Liver (tissue), 9 donors: ENCODE measurements around the gene TYW5. TPM values are rescaled to one million over a fixed set of nuclear protein-coding genes. Genes with fewer than 3 reads are reported as not detected.

Source experiments
- DNase-seq: peaks from one replicate; pipeline ENCODE4 v3.0.0-alpha.2; 2017; ENCODE audit warnings: low spot score
- H3K27ac ChIP-seq, 2 donors: one replicate each; pipeline ENCODE4 v1.7.0; 2013; ENCODE audit warnings: inconsistent platforms in 2 of 2, low read length in 2 of 2, control low read depth in 1 of 2, low read depth in 1 of 2, mild to moderate bottlenecking in 1 of 2
- H3K27me3 ChIP-seq, 4 donors: one replicate each; pipeline versions ENCODE4 v1.6.1 to v1.7.0; 2013; ENCODE audit warnings: low read length in 3 of 4, inconsistent platforms in 1 of 4, mild to moderate bottlenecking in 1 of 4, moderate library complexity in 1 of 4; ENCODE audit not compliant: control insufficient read depth in 4 of 4, insufficient read depth in 4 of 4
- H3K36me3 ChIP-seq, 4 donors: one replicate each; pipeline versions ENCODE4 v1.6.1 to v1.7.0; 2013; ENCODE audit warnings: low read length in 3 of 4, mild to moderate bottlenecking in 3 of 4, low read depth in 1 of 4, moderate library complexity in 1 of 4; ENCODE audit not compliant: control insufficient read depth in 4 of 4, insufficient read depth in 3 of 4
- H3K4me1 ChIP-seq, 4 donors: one replicate each; pipeline versions ENCODE4 v1.6.1 to v1.7.0; 2013; ENCODE audit warnings: low read length in 3 of 4, mild to moderate bottlenecking in 3 of 4, moderate library complexity in 1 of 4; ENCODE audit not compliant: control insufficient read depth in 4 of 4, insufficient read depth in 4 of 4
- H3K4me3 ChIP-seq, 3 donors: one replicate each; pipeline versions ENCODE4 v1.6.1 to v1.7.0; 2013; ENCODE audit warnings: low read length in 3 of 3, control low read depth in 1 of 3, low read depth in 1 of 3, mild to moderate bottlenecking in 1 of 3
- H3K9ac ChIP-seq, 2 donors: one replicate each; pipeline ENCODE4 v1.7.0; 2013; ENCODE audit warnings: low read length in 2 of 2, mild to moderate bottlenecking in 2 of 2, moderate library complexity in 2 of 2, control low read depth in 1 of 2, low read depth in 1 of 2
- H3K9me3 ChIP-seq, 4 donors: one replicate each; pipeline versions ENCODE4 v1.6.1 to v1.7.0; 2013; ENCODE audit warnings: low read length in 3 of 4; ENCODE audit not compliant: control insufficient read depth in 4 of 4
- EGR1 ChIP-seq, 2 donors: IDR thresholded peaks; 2 replicates each; pipeline ENCODE4 v1.6.1; 2016 to 2018; ENCODE audit warnings: antibody characterized with exemption in 2 of 2, low read depth in 2 of 2
- FOXA1 ChIP-seq: IDR thresholded peaks from 2 replicates; pipeline ENCODE4 v1.6.1; 2016; ENCODE audit warnings: antibody characterized with exemption
- FOXA2 ChIP-seq: IDR thresholded peaks from 2 replicates; pipeline ENCODE4 v1.6.1; 2016; ENCODE audit warnings: antibody characterized with exemption
- GABPA ChIP-seq, 2 donors: IDR thresholded peaks in 1 of 2; conservative IDR thresholded peaks in 1 of 2; 2 replicates each; pipeline ENCODE4 v1.6.1; 2016; ENCODE audit warnings: antibody characterized with exemption in 2 of 2, mild to moderate bottlenecking in 1 of 2, moderate library complexity in 1 of 2
- HNF4A ChIP-seq, 2 donors: conservative IDR thresholded peaks; 2 replicates each; pipeline ENCODE4 v1.6.1; 2016; ENCODE audit warnings: antibody characterized with exemption in 2 of 2, mild to moderate bottlenecking in 2 of 2
- HNF4G ChIP-seq: IDR thresholded peaks from 2 replicates; pipeline ENCODE4 v1.6.1; 2016; ENCODE audit warnings: antibody characterized with exemption
- JUND ChIP-seq, 2 donors: IDR thresholded peaks; 2 replicates each; pipeline ENCODE4 v1.6.1; 2016; ENCODE audit warnings: antibody characterized with exemption in 2 of 2
- MAX ChIP-seq: IDR thresholded peaks from 2 replicates; pipeline ENCODE4 v1.6.1; 2016; ENCODE audit warnings: antibody characterized with exemption
- NR2F2 ChIP-seq: IDR thresholded peaks from 2 replicates; pipeline ENCODE4 v1.6.1; 2016; ENCODE audit warnings: antibody characterized with exemption
- RAD21 ChIP-seq, 2 donors: IDR thresholded peaks; 2 replicates each; pipeline ENCODE4 v1.6.1; 2016; ENCODE audit warnings: antibody characterized with exemption in 2 of 2, mild to moderate bottlenecking in 2 of 2
- REST ChIP-seq: IDR thresholded peaks from 2 replicates; pipeline ENCODE4 v1.6.1; 2016; ENCODE audit warnings: antibody characterized with exemption, mild to moderate bottlenecking
- RXRA ChIP-seq, 2 donors: IDR thresholded peaks; 2 replicates each; pipeline ENCODE4 v1.6.1; 2017 to 2018; ENCODE audit warnings: antibody characterized with exemption in 2 of 2, mild to moderate bottlenecking in 1 of 2
- SP1 ChIP-seq: IDR thresholded peaks from 2 replicates; pipeline ENCODE4 v1.6.1; 2018; ENCODE audit warnings: antibody characterized with exemption, mild to moderate bottlenecking
- TAF1 ChIP-seq: conservative IDR thresholded peaks from 2 replicates; pipeline ENCODE4 v1.6.1; 2016; ENCODE audit warnings: antibody characterized with exemption, mild to moderate bottlenecking
- YY1 ChIP-seq: IDR thresholded peaks from 2 replicates; pipeline ENCODE4 v1.6.1; 2016; ENCODE audit warnings: antibody characterized with exemption, mild to moderate bottlenecking
- WGBS: extraction: QIAGEN DNeasy Blood & Tissue Kit; methylation state at CpG from one replicate; pipeline ENCODE4 v1.1.7; 2013; 5-methylcytosine and 5-hydroxymethylcytosine counted together
- polyA plus RNA-seq, 2 donors: library from polyadenylated mRNA; stranded (reverse) in 1 of 2; unstranded in 1 of 2; fragments of 200-250 nt in 1 of 2; fragments of >200 nt in 1 of 2; fragmentation: Nextera tagmentation in 1 of 2; extraction: Ambion mirVana in 1 of 2; gene quantifications; one replicate each; pipeline versions ENCODE4 v1.2.1 to v1.2.3, GENCODE V29; 2013 to 2015
- total RNA-seq, 2 donors: library from RNA; depleted of rRNA; stranded (reverse); fragments of >200 nt; gene quantifications; one replicate each; pipeline ENCODE4 v1.2.3, GENCODE V29; 2014
- TF ChIP-seq, protein P1 (sequence below): fragments of 150-350 bp; IDR thresholded peaks from 2 replicates; pipeline ENCODE4 v1.5.1; 2017; ENCODE audit warnings: improper control_type of control experiment, low read depth, low read length; ENCODE audit not compliant: missing input control
- TF ChIP-seq, protein P2 (sequence below): IDR thresholded peaks from 2 replicates; pipeline ENCODE4 v1.6.1; 2016; ENCODE audit warnings: antibody characterized with exemption
- TF ChIP-seq, protein P3 (sequence below): IDR thresholded peaks from 2 replicates; pipeline ENCODE4 v1.6.1; 2016; ENCODE audit warnings: antibody characterized with exemption
- donor health status: healthy.
- donor health status: healthy.
- donor health status: healthy.
- donor health status: healthy.
- donor health status: healthy.

The TYW5 gene
- total and polyA plus RNA-seq, 4 donors, result 2.0 to 6.8 (median 4.9) TPM

GRCh38 chr2:199985625-199986207 is 30.4 kb upstream of the TYW5 start:
- Histone ChIP-seq H3K4me3 (no peak overlapping the region), H3K27ac (no peak overlapping the region), H3K9me3 (no peaks in the 10 kb centered on the region), H3K9ac (no peak overlapping the region), H3K36me3 (no peaks in the 10 kb centered on the region), H3K4me1 (peaks cover 0 to 2% (median 0%) of the 10 kb centered on the region in 4 donors), H3K27me3 (no peaks in the 10 kb centered on the region)
- WGBS, result 61% methylated on average over 6 of the region's 6 CpGs
- peak; percentile 53 for DNase-seq
- TF ChIP-seq RXRA (IDR thresholded peaks at IDR 0.05) (peak; percentile 14 to 35), HNF4A (conservative IDR thresholded peaks at IDR 0.05) (peak in 1 of 2 donors; percentile 35), REST (no peak), RAD21 (IDR thresholded peaks at IDR 0.05) (peak; percentile 92 to 98), FOXA1 (no peak), NR2F2 (no peak), MAX (peak; percentile 13), YY1 (peak; percentile 63), HNF4G (no peak), FOXA2 (no peak), SP1 (no peak), TAF1 (no peak), GABPA (IDR thresholded peaks at IDR 0.05 in 1 of 2, conservative IDR thresholded peaks at IDR 0.05 in 1 of 2) (peak; percentile 21 to 59), JUND (IDR thresholded peaks at IDR 0.05) (no peak), EGR1 (IDR thresholded peaks at IDR 0.05; ENCODE audit: low read depth in 2 of 2) (no peak)
- TF ChIP-seq, protein P1, sequence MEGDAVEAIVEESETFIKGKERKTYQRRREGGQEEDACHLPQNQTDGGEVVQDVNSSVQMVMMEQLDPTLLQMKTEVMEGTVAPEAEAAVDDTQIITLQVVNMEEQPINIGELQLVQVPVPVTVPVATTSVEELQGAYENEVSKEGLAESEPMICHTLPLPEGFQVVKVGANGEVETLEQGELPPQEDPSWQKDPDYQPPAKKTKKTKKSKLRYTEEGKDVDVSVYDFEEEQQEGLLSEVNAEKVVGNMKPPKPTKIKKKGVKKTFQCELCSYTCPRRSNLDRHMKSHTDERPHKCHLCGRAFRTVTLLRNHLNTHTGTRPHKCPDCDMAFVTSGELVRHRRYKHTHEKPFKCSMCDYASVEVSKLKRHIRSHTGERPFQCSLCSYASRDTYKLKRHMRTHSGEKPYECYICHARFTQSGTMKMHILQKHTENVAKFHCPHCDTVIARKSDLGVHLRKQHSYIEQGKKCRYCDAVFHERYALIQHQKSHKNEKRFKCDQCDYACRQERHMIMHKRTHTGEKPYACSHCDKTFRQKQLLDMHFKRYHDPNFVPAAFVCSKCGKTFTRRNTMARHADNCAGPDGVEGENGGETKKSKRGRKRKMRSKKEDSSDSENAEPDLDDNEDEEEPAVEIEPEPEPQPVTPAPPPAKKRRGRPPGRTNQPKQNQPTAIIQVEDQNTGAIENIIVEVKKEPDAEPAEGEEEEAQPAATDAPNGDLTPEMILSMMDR, result peak; percentile 68
- TF ChIP-seq, protein P2, sequence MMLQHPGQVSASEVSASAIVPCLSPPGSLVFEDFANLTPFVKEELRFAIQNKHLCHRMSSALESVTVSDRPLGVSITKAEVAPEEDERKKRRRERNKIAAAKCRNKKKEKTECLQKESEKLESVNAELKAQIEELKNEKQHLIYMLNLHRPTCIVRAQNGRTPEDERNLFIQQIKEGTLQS, result no peak
- TF ChIP-seq, protein P3, sequence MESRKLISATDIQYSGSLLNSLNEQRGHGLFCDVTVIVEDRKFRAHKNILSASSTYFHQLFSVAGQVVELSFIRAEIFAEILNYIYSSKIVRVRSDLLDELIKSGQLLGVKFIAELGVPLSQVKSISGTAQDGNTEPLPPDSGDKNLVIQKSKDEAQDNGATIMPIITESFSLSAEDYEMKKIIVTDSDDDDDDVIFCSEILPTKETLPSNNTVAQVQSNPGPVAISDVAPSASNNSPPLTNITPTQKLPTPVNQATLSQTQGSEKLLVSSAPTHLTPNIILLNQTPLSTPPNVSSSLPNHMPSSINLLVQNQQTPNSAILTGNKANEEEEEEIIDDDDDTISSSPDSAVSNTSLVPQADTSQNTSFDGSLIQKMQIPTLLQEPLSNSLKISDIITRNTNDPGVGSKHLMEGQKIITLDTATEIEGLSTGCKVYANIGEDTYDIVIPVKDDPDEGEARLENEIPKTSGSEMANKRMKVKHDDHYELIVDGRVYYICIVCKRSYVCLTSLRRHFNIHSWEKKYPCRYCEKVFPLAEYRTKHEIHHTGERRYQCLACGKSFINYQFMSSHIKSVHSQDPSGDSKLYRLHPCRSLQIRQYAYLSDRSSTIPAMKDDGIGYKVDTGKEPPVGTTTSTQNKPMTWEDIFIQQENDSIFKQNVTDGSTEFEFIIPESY, result no peak
